CD4-positive, alpha-beta T cell treated with Interleukin-21 for 1 hour (primary cell): ENCODE results near the gene CDS2.

ENCODE experiments used
- DNase-seq: peaks from one replicate; pipeline ENCODE4 v3.0.0-alpha.2; 2020

Gene CDS2

GRCh38 chr20:5119435-5120184 lies 7.2 kb upstream of the CDS2 start, which contains the start of gene PCNA:
Gene PCNA (minus strand): TSS chr20:5119958. CDS start chr20:5119798, 160 bp downstream.
- DNase-seq = peak; percentile 95

DNA sequence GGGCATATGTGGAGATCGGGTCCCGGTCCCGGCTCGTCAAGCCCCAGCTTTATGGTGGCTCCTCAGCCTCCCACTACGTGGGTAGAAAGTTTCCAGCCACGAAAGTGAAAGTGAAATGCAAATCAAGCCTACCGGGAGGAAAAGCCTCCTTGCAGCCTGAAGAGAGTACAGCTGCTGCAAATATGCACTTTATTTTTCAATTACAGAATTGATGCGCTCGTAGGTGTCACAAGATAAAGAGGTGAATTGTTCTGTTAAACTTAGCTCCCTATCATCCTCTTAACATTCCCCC lies 6.7 kb upstream of the CDS2 start:
- no peak for DNase-seq

- DNase-seq = no peak
Observed at GRCh38 chr20:5122873-5123260, 3.9 kb upstream of the CDS2 start.

DNA sequence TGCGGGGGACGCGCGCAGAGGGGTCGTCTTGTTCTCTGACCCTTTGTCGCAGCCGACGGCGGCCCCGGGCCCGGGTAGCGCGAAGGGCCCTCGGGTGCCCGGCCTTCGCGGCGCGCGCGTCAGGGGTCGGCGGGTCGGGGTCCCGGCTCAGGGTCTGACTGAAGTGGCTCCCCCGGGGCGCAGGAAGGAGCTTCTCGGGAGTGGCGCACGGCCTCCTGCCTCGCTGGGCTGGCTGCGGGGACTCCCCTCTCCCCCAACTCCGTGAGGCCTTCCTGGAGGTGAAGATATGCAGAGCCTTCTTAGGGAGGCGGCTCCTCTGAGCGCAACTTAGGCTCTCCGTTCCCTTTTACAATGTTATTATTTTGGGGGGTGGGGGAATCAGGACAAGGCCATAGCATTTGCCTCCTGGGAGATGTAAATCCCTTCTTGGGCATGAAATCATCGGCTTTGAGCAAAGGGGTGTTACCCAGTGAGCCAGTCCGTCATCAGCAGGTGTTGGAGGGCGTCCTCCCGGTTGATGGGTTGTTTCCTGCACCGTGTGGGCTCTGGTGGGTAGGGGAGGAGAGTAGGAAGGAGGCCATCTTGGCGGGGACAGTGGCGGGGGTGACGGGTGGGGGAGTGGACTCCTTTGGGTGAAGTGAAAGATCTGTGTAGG lies 523 bp downstream of the CDS2 start:
- peak; percentile 85 for DNase-seq

DNA sequence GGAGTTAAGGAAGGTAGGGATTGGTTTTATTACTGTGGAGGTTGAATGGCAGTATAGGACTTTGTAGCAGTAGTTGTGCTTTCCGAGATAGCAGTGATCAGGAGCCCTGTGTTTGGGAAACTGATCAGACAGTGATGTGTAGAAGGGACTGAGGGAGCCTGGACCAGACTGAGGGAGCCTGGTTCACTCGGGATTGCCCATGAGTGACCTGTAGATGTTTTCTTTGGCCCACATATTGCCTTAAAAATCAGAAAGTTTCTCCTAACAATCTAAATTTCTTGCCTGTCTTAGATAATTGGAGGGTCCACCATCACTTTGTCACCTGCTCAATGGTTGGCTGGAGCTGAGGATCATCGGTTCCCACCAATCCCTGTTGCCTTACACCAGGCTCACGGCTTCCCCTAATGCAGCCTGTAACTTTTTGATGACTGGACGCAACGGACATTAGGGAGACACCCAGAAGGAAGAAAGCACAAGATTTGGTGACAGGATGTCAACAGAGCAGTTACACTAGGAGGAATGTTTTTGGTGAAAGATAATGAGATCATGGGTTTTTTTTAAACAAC lies 1.1 kb downstream of the CDS2 start:
- no peak for DNase-seq

- DNase-seq = no peak
Observed at GRCh38 chr20:5128886-5129285, 2.1 kb downstream of the CDS2 start.

- no peak for DNase-seq
Observed at GRCh38 chr20:5131502-5131901, 4.7 kb downstream of the CDS2 start.

- no peak for DNase-seq
Observed at GRCh38 chr20:5133998-5134397, 7.2 kb downstream of the CDS2 start.

- no peak for DNase-seq
Observed at GRCh38 chr20:5135363-5136012, 8.7 kb downstream of the CDS2 start.

DNA sequence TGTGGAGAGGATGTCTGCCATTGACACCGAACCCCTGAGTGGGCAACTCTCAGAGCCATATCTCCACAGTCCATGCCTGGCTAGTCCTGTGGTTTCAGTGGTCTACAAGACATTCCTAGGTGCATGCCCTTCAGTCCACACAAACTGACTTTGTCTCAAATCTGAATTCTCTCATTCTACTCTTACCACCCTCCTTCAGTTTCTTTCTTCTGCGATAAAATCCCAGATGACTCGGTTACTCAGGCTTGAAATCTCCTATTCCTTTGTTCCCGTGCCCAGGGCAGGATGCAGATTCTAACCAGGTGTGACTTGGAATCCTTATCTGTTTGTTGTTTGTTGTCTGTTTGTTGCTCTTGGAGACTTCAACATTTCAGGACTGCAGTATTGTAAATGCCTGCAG lies 9.3 kb downstream of the CDS2 start:
- DNase-seq = no peak

DNA sequence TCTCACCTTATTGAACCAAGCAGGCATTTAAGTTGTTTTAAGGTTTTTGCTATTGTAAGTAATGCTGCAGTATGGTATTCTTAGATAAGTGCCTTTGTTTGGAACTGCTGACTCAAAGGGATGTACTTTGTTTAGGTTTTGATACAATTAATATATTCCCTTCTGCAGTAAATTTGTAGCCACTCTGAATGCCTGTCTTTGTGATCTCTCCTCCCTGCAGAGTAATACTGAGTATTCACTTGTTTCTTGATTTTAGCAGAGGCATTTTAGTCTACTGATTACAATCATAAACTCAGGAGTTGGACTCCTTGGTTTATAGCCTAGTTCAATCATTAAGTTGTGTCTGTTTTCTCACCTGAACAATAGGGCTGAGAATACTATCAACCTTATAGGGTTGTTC lies 13.4 kb downstream of the CDS2 start:
- DNase-seq = no peak

DNA sequence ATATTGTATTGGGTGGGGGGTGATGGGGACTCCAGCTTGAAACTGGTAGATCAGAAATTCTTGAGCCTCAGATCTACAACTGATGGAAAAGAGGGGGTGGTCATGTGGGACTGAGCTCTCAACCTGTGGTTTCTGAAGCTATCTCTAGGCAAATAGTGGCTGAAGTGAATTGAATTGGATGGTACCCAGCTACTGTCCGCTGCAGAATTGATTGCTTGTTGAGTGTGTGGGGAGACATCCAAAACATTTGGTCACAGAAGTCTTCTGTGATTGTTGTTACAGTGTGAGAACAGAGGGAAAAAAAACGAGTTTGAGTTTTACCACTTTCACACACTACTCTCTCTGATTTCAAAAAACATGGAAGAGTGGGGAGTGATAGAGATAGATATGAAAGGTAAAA lies 14.8 kb downstream of the CDS2 start:
- DNase-seq = no peak

- DNase-seq = no peak
Observed at GRCh38 chr20:5143851-5144250, 17.0 kb downstream of the CDS2 start.

- DNase-seq = no peak
Observed at GRCh38 chr20:5145365-5146098, 18.7 kb downstream of the CDS2 start.

DNA sequence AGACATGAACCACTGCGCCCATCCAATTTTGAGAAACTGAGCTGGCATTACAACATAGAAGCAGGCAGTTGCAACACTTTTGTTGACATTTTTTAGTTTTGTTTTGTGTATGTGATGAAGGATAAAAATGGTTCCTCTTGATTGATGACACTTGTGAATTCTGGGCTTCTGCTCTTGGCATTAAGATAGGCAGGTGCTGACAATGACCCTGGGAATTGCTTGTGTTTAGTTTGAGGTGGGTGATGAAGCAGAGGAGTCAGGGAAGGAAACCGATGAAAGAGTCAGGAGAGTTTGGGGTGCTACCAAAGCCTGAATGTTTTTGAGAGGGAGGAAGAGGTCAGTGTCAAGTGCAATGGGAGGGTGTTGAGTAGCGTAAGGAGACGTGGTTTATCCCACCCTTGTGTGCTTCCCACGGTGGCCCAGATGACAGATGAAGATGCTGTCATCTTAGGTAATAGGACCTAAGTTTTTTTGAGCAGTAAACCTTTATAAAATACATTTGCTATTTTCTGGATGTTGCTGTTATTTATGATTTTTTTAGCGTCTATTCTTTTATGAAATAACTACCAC lies 19.4 kb downstream of the CDS2 start:
- DNase-seq = no peak

DNA sequence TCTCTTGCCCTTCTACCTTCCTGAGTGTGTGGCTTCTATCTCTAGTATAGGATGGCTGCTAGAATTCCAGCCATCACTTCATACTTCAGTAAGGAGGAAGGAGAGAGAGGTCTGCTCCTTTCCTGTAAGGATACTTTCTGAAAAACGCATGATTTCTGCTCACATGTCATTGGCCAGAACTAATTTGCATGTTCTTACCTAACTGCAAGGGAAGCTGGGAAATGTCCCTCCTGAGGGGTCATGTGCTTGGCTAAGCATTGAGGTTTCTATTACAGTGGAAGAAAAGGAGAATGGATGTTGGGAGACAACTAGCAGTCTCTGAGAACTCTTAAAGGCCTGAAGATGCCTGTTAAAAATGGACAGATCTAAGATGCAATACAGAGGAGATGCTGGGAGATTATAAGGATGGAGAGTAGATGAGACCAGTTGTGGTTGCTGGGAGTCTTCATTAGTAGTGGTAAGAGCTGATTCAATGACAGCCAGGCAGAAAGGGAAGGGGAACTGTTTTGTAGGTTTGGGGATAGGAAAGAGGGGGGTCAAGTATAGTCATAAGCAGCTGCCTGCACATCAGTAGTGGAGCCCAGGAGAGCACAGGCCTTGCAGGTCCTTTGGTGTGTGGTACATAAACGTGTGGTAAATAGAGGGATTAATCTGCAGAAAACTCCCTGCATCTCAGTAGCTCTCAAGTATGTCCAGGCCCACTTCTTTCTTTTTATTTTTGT lies 20.2 kb downstream of the CDS2 start:
- no peak for DNase-seq

DNA sequence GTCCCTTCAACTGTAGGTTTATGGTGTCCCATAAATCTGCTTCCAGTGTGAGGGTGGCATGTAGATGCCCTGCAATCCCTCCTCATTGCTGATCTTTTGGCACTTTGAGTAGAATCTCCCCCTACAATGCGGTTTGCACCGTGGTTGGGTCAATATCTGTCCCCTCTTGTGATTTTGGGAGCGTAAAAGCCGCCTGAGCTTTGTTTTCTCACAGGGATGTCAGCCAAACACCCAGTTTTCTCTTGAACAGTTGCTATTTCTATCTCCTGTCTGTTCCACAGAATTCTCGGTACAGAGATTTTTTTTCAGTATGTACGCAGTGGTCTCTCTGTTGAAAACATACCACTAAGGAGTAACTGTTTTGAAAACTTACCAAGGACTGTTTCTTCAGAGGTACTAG lies 21.8 kb downstream of the CDS2 start:
- DNase-seq = no peak

DNA sequence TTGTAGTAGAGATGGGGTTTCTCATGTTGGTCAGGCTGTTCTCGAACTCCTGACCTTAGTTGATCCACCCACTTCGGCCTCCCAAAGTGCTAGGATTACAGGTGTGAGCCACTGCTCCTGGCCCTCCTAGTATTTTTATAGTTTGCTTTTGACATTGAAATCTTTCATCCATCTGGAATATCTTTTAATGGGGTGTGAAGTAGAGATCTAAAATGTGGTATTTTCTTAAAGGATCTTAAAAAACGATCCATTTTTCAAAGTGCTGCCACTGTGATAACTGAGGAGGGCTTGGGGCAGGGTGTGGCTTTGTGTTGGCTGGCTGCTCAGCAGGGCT lies 23.1 kb downstream of the CDS2 start:
- DNase-seq = no peak

- DNase-seq = no peak
Observed at GRCh38 chr20:5150226-5151076, 23.6 kb downstream of the CDS2 start.

DNA sequence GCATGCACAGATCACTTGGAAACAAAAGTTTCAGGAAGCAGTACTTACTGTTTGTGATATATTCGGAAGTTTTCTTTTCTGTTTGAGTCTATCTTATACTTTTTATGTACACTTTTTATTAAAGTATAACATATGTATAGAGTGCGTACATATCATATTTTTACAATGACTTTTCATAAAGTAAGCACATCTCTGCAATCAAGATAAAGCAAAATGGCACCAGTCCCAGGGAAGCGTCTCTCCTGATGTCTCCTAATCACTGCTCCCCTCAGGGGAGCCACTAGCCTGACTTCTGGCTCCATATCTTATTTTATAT lies 26.3 kb downstream of the CDS2 start:
- DNase-seq = no peak
